Activated CD4-positive, alpha-beta T cell treated with anti-CD3 and anti-CD28 coated beads, Interleukin-2, amount 10 ng/mL, durations not matched to agents 24 days and 14 days (primary cell): ENCODE measurements around the gene CFAP97. TPM values are rescaled to one million over a fixed set of nuclear protein-coding genes. Genes with fewer than 3 reads are reported as not detected.
A peak's percentile ranks its signal among the peaks of the same experiment; 100 is the strongest.

Experiments
- DNase-seq: peaks from one replicate; pipeline ENCODE4 v3.0.0; 2022
- H3K27ac Mint-ChIP-seq: one replicate; pipeline ENCODE4 v1.8.0; 2022; ENCODE audit warnings: mild to moderate bottlenecking, mixed read lengths
- H3K27me3 Mint-ChIP-seq: one replicate; pipeline ENCODE4 v1.8.0; 2022; ENCODE audit warnings: mixed read lengths
- H3K36me3 Mint-ChIP-seq: one replicate; pipeline ENCODE4 v1.8.0; 2022; ENCODE audit warnings: low read depth, mild to moderate bottlenecking, mixed read lengths
- H3K4me1 Mint-ChIP-seq: one replicate; pipeline ENCODE4 v1.8.0; 2021; ENCODE audit warnings: mixed read lengths
- H3K4me3 Mint-ChIP-seq: one replicate; pipeline ENCODE4 v1.8.0; 2022; ENCODE audit warnings: mild to moderate bottlenecking, moderate library complexity, mixed read lengths
- H3K9me3 Mint-ChIP-seq: one replicate; pipeline ENCODE4 v1.8.0; 2021; ENCODE audit warnings: mixed read lengths
- intact Hi-C: fragments of 100-400 bp; cut with micrococcal nuclease; formaldehyde crosslinking; loops from one replicate; pipeline ENCODE4 v1.15.1; 2023
- total RNA-seq: library from RNA; stranded (reverse); gene quantifications from 2 replicates; pipeline ENCODE4 v1.2.3, GENCODE V29; 2022

Gene CFAP97
- total RNA-seq, 1 donor from 2014 or later = 56.6 TPM

GRCh38 chr4:185235119-185235842 is 31.5 kb upstream of the CFAP97 start:
- intact Hi-C loops = no loop called here
- Mint-ChIP-seq H3K36me3 (peaks cover 7% of the 10 kb centered on the region), H3K27me3 (no peaks in the 10 kb centered on the region), H3K4me1 (peaks cover 13% of the 10 kb centered on the region), H3K27ac (no peak overlapping the region), H3K9me3 (peaks cover 7% of the 10 kb centered on the region), H3K4me3 (no peak overlapping the region)
- DNase-seq = no peak

- Mint-ChIP-seq H3K27ac (no peak overlapping the region), H3K36me3 (no peaks in the 10 kb centered on the region), H3K4me3 (no peak overlapping the region), H3K27me3 (no peaks in the 10 kb centered on the region), H3K4me1 (peaks cover 5% of the 10 kb centered on the region), H3K9me3 (no peaks in the 10 kb centered on the region)
- no peak for DNase-seq
- intact Hi-C loops = no loop called here
Measured at GRCh38 chr4:185232370-185232769, 28.6 kb upstream of the CFAP97 start.

- Mint-ChIP-seq H3K27me3 (no peaks in the 10 kb centered on the region), H3K27ac (no peak overlapping the region), H3K4me3 (no peak overlapping the region), H3K4me1 (peaks cover 5% of the 10 kb centered on the region), H3K36me3 (no peaks in the 10 kb centered on the region), H3K9me3 (no peaks in the 10 kb centered on the region)
- DNase-seq = no peak
- intact Hi-C loops = no loop called here
Measured at GRCh38 chr4:185229021-185229818, 25.4 kb upstream of the CFAP97 start.

GRCh38 chr4:185227713-185228278 is 24.0 kb upstream of the CFAP97 start:
- no peak for DNase-seq
- Mint-ChIP-seq H3K36me3 (no peaks in the 10 kb centered on the region), H3K4me1 (peaks cover 5% of the 10 kb centered on the region), H3K27me3 (no peaks in the 10 kb centered on the region), H3K9me3 (no peaks in the 10 kb centered on the region), H3K4me3 (no peak overlapping the region), H3K27ac (no peak overlapping the region)
- intact Hi-C loops = no loop called here

- H3K27me3 Mint-ChIP-seq = no peaks in the 10 kb centered on the region
- peaks cover 2% of the 10 kb centered on the region for H3K36me3 Mint-ChIP-seq
- DNase-seq = no peak
- H3K9me3 Mint-ChIP-seq = no peaks in the 10 kb centered on the region
- H3K4me1 Mint-ChIP-seq = peaks cover 2% of the 10 kb centered on the region
- H3K27ac Mint-ChIP-seq = no peak overlapping the region
- no peak overlapping the region for H3K4me3 Mint-ChIP-seq
- intact Hi-C loops = no loop called here
Measured at GRCh38 chr4:185227131-185227551, 23.3 kb upstream of the CFAP97 start.

- intact Hi-C loops = no loop called here
- no peaks in the 10 kb centered on the region for H3K27me3 Mint-ChIP-seq
- no peak overlapping the region for H3K4me3 Mint-ChIP-seq
- DNase-seq = no peak
- peaks cover 3% of the 10 kb centered on the region for H3K9me3 Mint-ChIP-seq
- peaks cover 5% of the 10 kb centered on the region for H3K4me1 Mint-ChIP-seq
- no peak overlapping the region for H3K27ac Mint-ChIP-seq
- peaks cover 5% of the 10 kb centered on the region for H3K36me3 Mint-ChIP-seq
Measured at GRCh38 chr4:185225940-185226339, 22.1 kb upstream of the CFAP97 start.

GRCh38 chr4:185224597-185224996 is 20.8 kb upstream of the CFAP97 start:
- peaks cover 6% of the 10 kb centered on the region for H3K4me1 Mint-ChIP-seq
- peaks cover 3% of the 10 kb centered on the region for H3K9me3 Mint-ChIP-seq
- H3K36me3 Mint-ChIP-seq = peaks cover 5% of the 10 kb centered on the region
- H3K4me3 Mint-ChIP-seq = no peak overlapping the region
- no peak overlapping the region for H3K27ac Mint-ChIP-seq
- intact Hi-C loops = no loop called here
- no peak for DNase-seq
- H3K27me3 Mint-ChIP-seq = no peaks in the 10 kb centered on the region

GRCh38 chr4:185222598-185222997 is 18.8 kb upstream of the CFAP97 start:
- H3K4me1 Mint-ChIP-seq = peaks cover 10% of the 10 kb centered on the region
- H3K36me3 Mint-ChIP-seq = peaks cover 5% of the 10 kb centered on the region
- no peaks in the 10 kb centered on the region for H3K27me3 Mint-ChIP-seq
- H3K4me3 Mint-ChIP-seq = no peak overlapping the region
- intact Hi-C loops = no loop called here
- H3K27ac Mint-ChIP-seq = no peak overlapping the region
- no peak for DNase-seq
- H3K9me3 Mint-ChIP-seq = peaks cover 3% of the 10 kb centered on the region

GRCh38 chr4:185221912-185222311 is 18.1 kb upstream of the CFAP97 start:
- H3K27ac Mint-ChIP-seq = no peak overlapping the region
- H3K4me1 Mint-ChIP-seq = peaks cover 12% of the 10 kb centered on the region
- peaks cover 3% of the 10 kb centered on the region for H3K9me3 Mint-ChIP-seq
- peaks cover 5% of the 10 kb centered on the region for H3K36me3 Mint-ChIP-seq
- no peak for DNase-seq
- H3K4me3 Mint-ChIP-seq = no peak overlapping the region
- intact Hi-C loops = no loop called here
- H3K27me3 Mint-ChIP-seq = no peaks in the 10 kb centered on the region

- no peak for DNase-seq
- intact Hi-C loops = no loop called here
- Mint-ChIP-seq H3K27ac (no peak overlapping the region), H3K36me3 (peaks cover 5% of the 10 kb centered on the region), H3K4me1 (peaks cover 16% of the 10 kb centered on the region), H3K9me3 (peaks cover 3% of the 10 kb centered on the region), H3K4me3 (no peak overlapping the region), H3K27me3 (no peaks in the 10 kb centered on the region)
Measured at GRCh38 chr4:185221491-185221890, 17.7 kb upstream of the CFAP97 start.

- Mint-ChIP-seq H3K4me3 (no peak overlapping the region), H3K9me3 (peaks cover 3% of the 10 kb centered on the region), H3K27me3 (no peaks in the 10 kb centered on the region), H3K4me1 (peaks cover 16% of the 10 kb centered on the region), H3K27ac (peak overlapping the region; percentile 8), H3K36me3 (peaks cover 5% of the 10 kb centered on the region)
- DNase-seq = no peak
- intact Hi-C loops = loop anchor here (10.0 kb wide), 1 partner anchor 375 kb away; no protein-coding TSS in a partner anchor
Measured at GRCh38 chr4:185219551-185220344, 15.9 kb upstream of the CFAP97 start.

- peaks cover 14% of the 10 kb centered on the region for H3K36me3 Mint-ChIP-seq
Measured at GRCh38 chr4:185218312-185218711, 14.5 kb upstream of the CFAP97 start.

GRCh38 chr4:185217408-185217975 is 13.7 kb upstream of the CFAP97 start:
- Mint-ChIP-seq H3K36me3 (peaks cover 15% of the 10 kb centered on the region), H3K27ac (no peak overlapping the region), H3K4me1 (peaks cover 28% of the 10 kb centered on the region), H3K4me3 (no peak overlapping the region), H3K27me3 (no peaks in the 10 kb centered on the region), H3K9me3 (peaks cover 3% of the 10 kb centered on the region)
- DNase-seq = no peak
- intact Hi-C loops = loop anchor here (10.0 kb wide), 1 partner anchor 377 kb away; no protein-coding TSS in a partner anchor

More at GRCh38 chr4:185218312-185218711, 14.5 kb upstream of the CFAP97 start:
- no peak overlapping the region for H3K27ac Mint-ChIP-seq
- no peak for DNase-seq
- H3K9me3 Mint-ChIP-seq = peaks cover 3% of the 10 kb centered on the region
- peaks cover 22% of the 10 kb centered on the region for H3K4me1 Mint-ChIP-seq
- H3K27me3 Mint-ChIP-seq = no peaks in the 10 kb centered on the region
- H3K4me3 Mint-ChIP-seq = no peak overlapping the region
- intact Hi-C loops = loop anchor here (10.0 kb wide), 1 partner anchor 376 kb away; no protein-coding TSS in a partner anchor
